GM21360 (cell line): ENCODE measurements around the gene LOXL3.
"Not testable (repeated sequence)": the region's sequence is repeated elsewhere in the genome, so short reads cannot be mapped to it uniquely, and the experiment has no call there.

ENCODE experiments used
- ATAC-seq: cut with Tn5 transposase; IDR thresholded peaks from one replicate; pipeline ENCODE4 v1.9.1; 2021; ENCODE audit warnings: mild to moderate bottlenecking, moderate library complexity; ENCODE audit not compliant: unreplicated experiment

LOXL3 gene

GRCh38 chr2:74575320-74575719, 21.6 kb upstream of the LOXL3 start:
- ATAC-seq: no peak

GRCh38 chr2:74573747-74574562, 20.2 kb upstream of the LOXL3 start:
- ATAC-seq: peak; percentile 33

DNA sequence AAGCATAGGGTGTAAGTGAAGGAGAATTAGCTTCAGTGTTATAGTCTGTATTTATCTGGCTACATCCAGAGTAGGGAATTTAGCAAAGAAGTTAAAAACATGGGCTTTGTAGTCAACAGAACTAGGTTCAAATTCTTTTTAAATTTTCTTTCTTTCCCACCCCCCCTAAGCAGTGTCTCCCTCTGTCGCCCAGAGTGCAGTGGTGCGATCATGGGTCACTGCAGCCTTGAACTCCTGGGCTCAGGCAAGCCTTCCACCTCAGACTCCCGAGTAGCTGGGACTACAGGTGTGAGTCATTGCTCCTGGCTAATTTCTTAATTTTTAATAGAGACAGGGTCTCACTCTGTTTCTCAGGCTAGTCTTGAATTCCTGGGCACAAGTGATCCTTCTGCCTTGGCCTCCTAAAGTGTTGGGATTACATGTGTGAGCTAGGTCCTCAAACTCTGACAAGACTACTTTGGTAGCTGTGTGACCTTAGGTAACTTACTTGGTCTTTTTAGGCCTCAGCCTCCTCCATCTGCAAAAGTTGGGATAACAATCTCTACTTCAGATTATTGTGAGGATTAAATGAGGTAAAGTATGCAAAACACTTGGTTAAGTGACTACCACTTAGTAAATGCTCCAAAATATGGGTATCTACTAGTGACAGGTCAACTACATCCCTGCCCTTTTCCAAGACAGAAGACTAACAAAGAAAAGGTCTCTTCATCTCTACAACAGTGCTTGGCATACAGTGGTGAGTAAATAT, 18.6 kb upstream of the LOXL3 start:
- no peak for ATAC-seq

GRCh38 chr2:74571058-74571457, 17.3 kb upstream of the LOXL3 start:
- ATAC-seq: peak; percentile 60

DNA sequence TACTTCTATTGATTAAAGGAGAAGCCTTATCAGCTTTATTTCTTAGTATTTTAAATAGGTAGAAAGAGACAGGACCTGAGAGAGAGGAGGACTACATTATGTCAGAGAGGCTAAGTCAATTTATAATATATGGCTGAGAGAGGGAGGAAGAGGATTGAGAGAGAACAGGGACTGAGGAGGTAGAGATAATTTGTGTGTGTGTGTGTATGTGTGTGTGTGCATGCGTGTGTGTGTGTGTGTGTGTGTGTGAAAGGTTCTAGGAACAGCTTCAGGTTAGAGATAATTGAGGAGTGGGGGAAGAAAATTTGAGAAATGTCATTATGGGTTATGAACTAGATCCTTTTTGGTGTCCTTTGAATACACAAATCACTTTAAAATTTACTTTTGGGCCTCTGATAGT, 15.9 kb upstream of the LOXL3 start:
- ATAC-seq: no peak

GRCh38 chr2:74567881-74568280, 14.1 kb upstream of the LOXL3 start:
- no peak for ATAC-seq

DNA sequence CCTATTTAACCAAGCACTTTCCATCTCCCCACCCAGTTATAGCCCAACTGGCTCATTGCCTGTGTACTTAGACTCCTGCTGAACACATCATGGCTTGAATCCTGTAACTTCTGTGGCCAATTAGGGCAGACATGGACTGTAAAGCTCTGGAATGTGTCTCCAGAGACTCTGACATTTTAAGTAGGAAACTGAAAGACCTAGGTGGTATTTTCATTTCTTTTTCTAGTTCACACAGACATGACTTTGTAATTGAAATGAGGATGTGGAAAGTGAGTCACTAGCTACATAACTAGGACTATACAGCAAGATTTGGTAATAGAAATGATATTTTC, 13.0 kb upstream of the LOXL3 start:
- ATAC-seq: peak; percentile 35

- peak; percentile 7 for ATAC-seq
These were observed 12.5 kb upstream of the LOXL3 start for GRCh38 chr2:74566076-74566753.

- no peak for ATAC-seq
These were observed 10.5 kb upstream of the LOXL3 start for GRCh38 chr2:74564222-74564621.

GRCh38 chr2:74562126-74562775, 8.5 kb upstream of the LOXL3 start:
- ATAC-seq: no peak

- not testable (repeated sequence) for ATAC-seq
These were observed 7.3 kb upstream of the LOXL3 start for GRCh38 chr2:74561022-74561421.

DNA sequence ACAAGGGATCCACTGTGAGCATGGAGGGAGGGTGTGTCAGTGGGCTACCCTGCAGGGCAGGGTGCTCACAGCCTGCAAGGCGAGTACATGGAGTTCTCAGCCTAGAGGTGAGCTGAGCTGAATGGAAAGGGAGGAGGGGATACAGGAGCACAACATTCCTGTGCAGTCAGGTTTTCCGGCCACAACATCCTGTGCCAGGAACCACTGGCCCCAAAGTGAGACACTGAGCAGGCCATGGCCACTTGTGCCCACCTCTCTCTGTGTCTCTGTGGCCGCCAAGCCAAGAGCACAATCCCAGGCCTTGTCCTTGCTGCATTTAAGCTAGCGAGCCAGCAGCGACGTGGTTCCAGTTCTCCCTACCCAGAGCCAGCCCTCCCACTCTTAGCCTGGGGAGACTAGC, 6.8 kb upstream of the LOXL3 start:
- no peak for ATAC-seq

GRCh38 chr2:74559912-74560311, 6.2 kb upstream of the LOXL3 start:
- no peak for ATAC-seq

DNA sequence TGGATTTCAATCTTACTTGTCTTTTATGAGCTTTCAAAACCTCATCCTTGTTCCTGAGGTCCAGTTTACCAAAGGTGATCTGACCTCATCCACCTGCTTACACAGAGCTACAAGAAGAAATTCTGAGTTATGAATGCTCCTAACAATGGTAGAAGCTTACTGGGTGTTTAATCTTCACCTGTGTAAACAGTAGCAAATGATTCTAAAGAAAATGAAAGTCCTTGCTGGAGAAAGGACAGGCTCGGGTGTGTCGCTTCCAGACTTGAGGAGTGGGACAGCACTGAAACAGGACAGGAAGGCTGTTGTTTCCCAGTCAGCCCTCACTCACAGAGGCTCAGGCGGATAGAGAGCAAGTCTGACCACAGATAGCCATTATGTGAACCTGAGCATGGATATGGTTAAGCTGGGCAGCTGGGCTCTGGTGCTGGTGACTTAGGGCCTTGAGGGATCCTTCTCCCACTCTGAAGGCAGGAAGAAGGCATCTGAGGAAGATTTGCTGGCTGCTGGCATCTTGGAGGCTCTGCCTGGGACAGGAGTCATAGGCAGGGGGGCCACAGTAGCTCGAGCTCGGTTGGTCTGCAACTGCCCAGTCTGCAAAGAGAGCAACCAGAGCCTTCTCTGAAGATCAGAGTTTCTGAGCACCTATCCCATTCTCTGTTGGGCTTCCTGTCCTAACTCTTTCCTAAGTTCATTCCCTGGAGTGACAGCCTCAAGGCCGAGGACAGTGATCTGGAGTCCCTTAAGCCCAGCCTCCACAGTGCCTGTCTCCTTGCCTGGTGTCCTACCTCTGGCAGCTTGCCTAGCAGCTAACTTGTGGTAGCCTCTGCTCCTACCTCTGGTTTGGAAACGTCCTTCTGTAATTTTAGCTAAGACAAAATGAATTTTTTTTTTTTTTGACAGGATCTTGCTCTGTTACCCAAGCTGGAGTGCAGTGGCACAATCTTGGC, 4.8 kb upstream of the LOXL3 start:
- no peak for ATAC-seq

- ATAC-seq: no peak
These were observed 3.2 kb upstream of the LOXL3 start for GRCh38 chr2:74556831-74557370.

DNA sequence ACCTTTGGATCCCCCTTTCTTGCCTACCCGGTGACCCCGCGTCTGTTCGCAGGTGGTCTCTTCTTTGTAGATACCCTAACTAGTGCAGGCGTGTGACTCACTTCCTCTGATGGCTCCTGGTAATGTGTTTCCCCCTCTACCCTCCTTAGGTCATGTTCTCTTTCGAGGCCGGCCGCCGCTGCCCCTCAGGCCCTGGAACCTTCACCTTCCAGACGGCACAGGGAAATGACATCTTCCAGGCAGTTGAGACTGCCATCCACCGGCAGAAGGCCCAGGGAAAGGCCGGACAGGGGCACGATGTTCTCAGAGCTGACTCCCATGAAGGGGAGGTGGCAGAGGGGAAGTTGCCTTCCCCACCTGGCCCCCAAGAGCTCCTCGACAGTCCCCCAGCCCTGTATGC, 2.4 kb upstream of the LOXL3 start:
- no peak for ATAC-seq

DNA sequence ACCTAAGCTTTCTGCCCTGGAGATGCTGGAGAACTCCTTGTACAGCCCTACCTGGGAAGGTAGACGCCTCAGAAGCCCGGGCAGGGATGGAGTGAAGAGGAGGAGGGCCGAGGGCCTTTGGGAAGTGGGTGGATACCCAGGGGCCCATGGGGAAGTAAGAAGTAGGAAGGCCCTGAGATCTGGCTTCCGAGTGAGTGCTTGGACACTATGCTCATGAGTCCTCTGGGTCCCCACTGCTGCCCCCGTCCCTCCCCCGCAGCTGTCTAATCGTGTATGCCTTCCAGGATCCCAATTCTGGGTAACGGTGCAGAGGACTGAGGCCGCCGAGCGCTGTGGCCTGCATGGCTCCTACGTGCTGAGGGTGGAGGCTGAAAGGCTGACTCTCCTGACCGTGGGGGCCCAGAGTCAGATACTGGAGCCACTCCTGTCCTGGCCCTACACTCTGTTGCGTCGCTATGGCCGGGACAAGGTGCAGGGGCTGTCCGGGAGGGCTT, 1.9 kb upstream of the LOXL3 start:
- ATAC-seq: no peak

DNA sequence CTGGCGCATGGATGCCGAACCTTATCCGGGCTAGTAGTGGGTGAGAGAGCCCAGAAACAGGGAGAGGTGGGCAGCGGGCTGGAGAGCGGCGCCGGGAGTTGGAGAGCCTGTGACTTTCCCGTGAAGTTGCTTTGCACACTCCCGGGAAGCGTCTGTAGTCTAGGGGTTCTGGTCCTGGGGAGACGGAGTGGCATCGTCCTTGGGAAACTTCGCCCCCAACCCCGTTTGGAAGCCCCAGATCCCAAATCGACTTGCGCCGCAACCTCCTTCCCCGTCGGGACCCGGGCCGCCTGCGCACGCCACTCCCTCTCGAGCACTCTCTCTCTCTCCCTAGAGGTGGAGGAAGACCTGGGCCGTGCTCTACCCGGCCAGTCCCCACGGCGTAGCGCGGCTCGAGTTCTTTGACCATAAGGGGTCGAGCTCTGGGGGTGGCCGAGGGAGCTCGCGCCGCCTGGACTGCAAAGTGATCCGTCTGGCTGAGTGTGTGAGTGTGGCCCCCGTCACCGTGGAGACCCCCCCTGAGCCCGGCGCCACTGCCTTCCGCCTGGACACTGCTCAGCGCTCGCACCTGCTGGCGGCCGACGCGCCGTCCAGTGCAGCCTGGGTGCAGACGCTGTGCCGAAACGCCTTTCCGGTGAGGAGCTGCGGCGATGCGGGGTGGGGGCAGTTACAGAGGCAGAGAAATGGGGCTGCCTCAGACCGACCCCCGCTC, 1.2 kb upstream of the LOXL3 start:
- ATAC-seq: no peak
